HG02610 (cell line): ENCODE results near the gene SNN.

Source experiments
- ATAC-seq: cut with Tn5 transposase; IDR thresholded peaks from one replicate; pipeline ENCODE4 v1.9.1; 2021; ENCODE audit warnings: mild to moderate bottlenecking, moderate library complexity; ENCODE audit not compliant: unreplicated experiment

Gene SNN

GRCh38 chr16:11727796-11728543 lies 59.7 kb downstream of the SNN start:
- ATAC-seq, result no peak
